SH-SY5Y (cell line): ENCODE measurements around the gene PRKCB.

Experiments
- GATA2 ChIP-seq: IDR thresholded peaks from 2 replicates; pipeline ENCODE4 v1.6.1; 2011; ENCODE audit warnings: mild to moderate bottlenecking, low read depth, low read length
- GATA3 ChIP-seq: IDR thresholded peaks from 2 replicates; pipeline ENCODE4 v1.6.1; 2011; ENCODE audit warnings: low read depth, mild to moderate bottlenecking, low read length, moderate library complexity

Gene PRKCB

DNA sequence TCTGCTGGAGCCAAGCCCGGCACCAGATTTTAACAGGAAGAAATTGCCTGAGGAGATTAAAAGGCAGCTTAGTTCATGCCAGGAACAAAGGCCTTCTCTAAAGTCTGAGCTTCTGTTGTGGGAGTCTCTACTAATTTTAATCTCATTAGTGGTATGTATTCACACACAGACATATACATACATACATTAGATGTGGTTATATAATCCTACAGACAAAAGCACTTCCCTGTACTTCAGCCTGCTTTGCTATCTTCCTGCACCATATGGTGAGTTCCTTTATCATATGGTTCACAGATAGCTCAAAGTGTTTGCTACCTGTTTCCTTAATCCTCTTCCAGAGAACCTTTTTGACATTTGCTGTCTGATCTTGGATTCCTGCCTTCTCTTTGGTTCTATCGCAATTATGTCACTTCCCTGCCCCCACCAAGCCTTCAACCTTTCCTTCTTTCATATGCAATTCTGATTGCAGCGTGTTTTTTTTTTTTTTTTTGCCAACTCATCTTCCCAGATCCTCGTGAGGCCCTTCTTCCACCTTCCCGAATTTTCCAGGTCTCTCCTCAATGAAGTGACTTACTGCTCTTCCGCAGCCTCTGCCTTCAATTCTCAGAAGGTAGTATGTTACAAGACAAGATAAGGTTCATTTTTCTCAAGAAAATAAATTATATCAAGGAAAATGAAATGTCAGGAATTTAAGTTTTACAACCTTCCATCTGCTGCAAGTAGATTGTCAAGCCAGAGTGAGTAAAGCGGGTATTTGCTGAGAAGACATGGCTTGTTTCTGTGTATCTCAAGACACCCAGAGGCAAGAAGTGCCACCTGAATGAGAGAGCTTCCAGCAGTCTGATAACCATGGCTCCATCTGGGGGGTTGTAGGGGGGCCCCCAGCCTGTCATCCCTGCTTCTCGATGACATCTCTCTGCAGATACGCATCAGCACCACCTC lies 300.1 kb downstream of the PRKCB start:
- TF ChIP-seq GATA3 (no peak), GATA2 (no peak)

DNA sequence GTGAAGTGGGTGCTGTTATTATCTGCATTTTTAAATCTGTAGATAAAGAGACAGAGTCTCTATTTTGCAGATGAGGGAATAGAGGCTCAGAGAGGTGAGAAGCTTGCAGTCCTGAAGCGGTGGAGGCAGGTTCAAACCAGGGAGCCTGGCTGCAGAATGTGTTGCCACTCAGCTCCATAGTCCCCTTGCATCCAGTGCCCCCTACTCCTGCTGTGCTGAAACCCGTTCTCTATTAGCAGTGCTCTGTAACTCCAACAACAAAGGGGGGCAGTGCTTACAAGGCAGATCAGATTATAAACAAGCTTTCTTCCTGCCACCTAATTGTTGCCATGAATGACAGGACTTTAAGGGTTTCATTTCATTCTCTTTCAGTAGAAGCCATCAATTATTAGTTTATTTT lies 302.2 kb downstream of the PRKCB start:
- TF ChIP-seq GATA3, result no peak
- no peak for TF ChIP-seq GATA2

DNA sequence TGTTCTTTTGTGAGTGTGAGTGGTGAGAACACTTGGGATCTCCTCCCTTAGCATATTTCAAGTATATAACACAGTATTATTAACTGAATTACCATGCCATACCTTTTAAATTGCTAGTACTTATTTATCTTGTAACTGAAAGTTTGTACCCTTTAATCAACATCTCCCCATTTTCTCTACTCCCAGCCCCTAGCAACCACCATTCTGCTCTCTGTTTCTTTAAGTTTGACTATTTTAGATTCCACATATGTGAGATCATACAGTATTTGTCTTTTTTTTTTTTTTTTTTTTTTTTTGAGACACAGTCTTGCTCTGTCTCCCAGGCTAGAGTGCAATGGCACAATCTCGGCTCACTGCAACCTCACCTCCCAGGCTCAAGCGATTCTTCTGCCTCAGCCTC lies 302.8 kb downstream of the PRKCB start:
- TF ChIP-seq GATA3, result no peak
- no peak for TF ChIP-seq GATA2

DNA sequence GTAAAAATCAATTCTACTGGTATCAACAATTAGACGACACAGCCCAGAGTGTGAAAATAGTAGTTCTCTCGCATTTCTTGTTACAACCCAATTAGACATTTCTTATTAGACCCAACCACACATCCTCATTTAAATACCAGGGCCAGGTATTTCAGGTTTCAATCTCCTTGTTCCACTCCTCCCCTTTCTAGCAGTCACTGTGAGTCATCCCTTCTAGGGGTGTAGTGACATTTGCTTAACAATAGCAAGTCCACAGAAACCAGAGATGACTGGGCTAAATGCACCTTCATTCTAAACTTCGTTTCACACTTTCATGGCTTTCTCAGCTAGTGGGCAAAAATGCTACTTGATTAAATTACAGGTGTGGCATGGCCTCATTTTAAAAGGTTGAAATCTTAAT lies 303.5 kb downstream of the PRKCB start:
- TF ChIP-seq GATA2 (no peak), GATA3 (no peak)

DNA sequence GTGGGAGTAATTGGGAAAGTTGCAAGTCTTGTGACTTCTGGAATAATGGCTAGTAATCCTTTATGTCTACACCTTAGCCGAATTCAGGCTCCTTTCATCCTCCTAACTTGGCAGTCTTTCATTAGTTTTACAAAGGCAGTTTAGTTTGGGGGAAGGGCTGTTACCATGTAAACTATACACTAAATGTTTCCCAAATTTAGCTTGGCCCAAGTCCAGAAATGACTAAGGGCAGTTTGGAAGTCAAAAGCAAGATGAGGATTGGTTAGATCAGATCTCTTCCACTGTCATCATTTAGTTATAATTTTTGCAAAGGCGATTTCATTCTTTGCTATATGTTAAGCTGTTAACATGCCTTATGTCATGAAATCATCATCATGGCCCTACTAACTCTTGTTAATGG lies 304.9 kb downstream of the PRKCB start:
- TF ChIP-seq GATA2, result no peak
- no peak for TF ChIP-seq GATA3

DNA sequence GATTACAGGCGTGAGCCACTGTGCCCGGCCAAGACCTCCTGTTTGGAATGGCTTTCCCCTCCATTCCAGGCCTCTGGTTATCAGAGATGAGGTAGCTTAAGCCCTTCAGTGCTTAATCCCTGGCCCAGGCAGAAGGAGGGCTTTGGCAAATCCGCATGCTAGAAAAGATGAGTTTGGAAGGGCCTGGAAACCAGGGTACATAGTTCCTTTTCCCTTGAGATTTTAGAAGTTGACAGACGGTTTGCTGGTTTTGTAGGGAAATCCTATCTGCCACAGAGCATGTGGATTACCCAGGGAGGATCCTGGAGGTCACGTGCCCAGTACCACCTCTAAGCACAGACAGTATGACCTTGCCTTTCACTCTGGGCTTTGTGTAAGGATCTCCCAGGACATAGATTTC lies 305.7 kb downstream of the PRKCB start:
- no peak for TF ChIP-seq GATA3
- TF ChIP-seq GATA2, result no peak

DNA sequence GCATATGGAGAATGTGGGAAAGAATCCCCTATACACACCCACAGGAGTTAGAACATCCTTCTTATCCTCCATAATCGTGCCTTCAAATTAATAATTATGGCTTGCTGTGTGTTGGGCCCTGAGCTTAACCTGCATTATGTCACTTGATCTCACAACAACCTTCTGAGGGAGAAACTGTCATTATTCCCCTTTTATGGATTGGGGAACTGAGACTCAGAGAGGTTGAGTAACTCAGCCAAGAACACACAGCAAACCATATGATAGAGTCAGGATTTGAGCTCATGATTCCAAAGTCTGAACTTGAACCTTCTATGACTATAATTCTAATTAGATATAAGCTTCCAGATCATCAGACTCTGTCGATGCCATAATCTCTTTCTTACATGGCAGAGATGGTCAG lies 306.1 kb downstream of the PRKCB start:
- TF ChIP-seq GATA2 (no peak), GATA3 (no peak)

DNA sequence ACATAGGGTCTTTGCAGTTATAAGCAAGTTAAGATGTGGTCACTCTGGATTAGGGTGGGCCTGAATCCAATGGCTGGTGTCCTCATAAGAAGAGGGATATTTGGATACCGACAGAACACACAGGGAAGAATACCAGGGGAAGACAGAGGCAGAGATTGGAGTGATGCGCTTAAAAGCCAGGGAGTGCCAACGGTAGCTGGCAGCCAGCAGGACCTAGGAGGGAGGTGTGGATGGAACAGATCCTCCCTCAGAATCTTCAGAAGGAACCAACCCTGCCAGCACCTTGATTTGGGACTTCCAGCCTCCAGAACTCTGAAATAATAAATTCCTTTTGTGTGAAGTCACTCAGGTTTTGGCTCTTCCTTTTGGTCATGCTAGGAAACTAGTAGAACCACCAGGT lies 310.1 kb downstream of the PRKCB start:
- TF ChIP-seq GATA2, result no peak
- TF ChIP-seq GATA3, result no peak

DNA sequence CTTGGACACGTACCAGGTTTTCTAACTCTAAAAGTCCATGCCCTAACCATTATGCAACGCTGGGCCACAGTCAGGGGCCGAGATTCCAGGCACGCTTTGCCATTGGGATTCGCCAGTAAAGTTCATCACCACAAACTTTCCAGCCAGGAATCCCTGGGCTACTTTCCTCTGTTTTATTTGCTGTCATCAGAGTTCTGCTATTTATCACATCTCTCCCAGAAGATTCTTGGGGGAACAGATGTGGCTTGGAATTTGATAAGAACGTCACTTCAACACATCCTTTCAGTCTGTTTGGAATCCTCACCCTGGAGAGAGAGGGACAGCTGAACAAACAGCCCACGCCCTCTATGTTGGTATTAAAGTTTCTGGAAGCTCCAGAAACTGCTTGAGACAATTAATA lies 310.7 kb downstream of the PRKCB start:
- TF ChIP-seq GATA2 (no peak), GATA3 (no peak)

DNA sequence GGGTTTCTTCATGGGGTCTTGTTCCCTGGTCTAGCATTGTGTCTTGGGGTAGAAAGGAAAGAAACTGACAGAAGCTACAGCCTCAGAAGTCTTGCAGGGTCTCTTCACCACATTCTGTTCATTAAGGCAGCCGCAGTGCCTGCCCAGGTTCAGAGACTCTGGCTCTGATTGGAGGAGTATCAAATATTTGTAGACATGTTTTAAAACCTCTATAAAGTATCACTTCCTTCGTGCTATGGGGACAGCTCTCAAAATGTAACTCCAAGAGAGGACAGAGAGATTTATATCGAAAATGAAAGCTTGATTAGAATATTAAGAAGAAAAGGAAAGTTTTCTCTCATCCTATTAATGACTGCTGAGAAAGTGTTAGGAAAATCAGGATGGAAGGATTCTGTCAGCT lies 313.3 kb downstream of the PRKCB start:
- TF ChIP-seq GATA2 (no peak), GATA3 (no peak)

DNA sequence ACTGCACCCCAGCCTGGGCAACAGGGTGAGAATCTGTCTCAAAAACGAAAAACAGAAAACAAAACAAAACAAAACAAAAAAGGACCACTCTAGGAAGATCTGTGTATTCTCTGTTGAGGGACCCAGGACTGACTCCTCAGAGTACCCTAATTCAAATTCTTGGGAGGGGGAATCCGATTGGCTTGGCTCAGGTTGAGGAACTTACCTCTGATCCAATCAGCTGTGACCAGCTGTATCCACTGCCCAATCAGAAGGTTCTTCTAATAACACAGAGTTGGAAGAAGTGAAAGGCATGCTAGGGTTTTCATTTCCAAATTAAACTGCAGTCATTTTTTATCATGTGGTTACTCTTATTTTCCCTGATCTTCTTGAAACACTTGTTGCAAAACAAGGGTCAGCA lies 314.5 kb downstream of the PRKCB start:
- TF ChIP-seq GATA3, result no peak
- TF ChIP-seq GATA2, result no peak

DNA sequence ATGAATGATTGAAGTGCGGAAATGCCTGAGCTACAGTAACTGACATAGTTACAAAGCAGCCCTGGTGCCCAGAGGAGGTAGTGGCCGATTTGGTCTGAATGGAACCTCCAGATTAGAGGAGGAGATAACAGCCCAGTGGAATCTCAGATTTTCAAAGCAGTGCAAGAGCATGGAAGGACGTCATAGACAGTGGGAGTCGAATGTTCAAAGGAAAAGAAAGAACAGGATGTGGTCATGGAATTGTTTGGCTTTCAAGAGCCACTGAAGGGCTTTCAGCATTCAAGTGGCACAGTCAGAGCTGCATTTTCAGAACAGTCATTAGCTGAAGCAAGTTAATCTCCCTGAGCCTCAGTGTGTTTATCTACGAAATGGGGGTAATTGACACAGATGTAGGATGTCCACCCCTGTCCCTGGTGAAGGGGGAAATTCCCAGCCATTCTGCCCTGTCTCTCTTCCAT lies 315.7 kb downstream of the PRKCB start:
- no peak for TF ChIP-seq GATA3
- TF ChIP-seq GATA2, result no peak

DNA sequence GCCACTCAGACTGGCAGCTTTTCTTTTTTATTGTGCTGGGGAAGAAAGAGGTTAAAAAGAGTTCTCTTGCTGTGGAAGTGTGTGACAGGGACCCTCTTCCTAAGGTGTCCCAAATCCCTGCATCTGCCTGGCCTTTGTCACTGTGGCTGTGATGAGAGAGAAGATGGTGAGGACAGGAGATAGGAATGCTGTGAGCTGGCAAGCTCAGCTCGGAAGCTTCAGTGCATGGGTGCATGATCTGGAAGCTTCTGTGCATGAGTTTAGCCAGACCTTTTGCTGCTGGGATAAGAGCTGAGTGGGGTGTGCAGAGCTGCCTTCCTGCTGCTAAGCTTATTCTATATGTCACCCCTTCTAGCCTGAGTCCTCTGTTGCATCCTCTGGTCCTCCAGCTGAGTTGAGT lies 317.0 kb downstream of the PRKCB start:
- TF ChIP-seq GATA3 (no peak), GATA2 (no peak)

DNA sequence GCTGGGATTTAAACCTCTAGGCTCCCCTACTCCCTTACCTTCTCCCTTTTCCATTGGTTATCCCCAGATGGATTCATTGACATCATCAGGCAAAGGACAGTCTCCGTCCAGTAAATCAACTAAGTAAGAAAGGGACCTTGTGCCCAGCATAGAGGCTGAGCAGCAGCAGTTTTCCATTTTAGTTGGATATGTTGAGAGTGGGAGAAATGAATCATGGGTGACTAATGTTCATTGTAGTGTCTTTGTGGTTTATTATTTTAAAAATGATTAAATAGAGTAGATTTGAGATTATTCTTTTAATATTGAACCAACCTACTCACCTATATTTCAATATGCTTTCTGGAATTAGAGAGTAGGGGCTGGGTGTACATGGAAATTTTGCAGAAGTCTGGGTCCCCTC lies 321.0 kb downstream of the PRKCB start:
- TF ChIP-seq GATA3 (no peak), GATA2 (no peak)

DNA sequence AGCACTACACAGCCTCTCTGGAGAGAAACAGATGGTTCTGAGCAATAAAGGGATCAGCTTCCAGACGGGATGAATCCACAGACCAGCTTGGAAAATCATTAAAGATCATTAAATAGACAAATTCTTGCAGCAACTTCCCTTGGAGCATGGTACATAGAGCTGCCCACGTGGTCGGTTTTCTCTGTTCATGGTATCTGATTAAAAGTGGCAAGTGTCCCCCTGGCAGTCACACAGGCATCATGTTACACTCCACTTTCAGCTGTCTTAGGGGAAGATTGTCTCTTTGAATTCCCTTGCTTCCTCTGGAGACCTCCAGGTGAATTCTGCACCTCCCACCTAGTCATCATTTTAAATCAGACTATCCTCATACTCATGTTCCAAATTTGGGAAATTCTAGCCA lies 328.2 kb downstream of the PRKCB start:
- no peak for TF ChIP-seq GATA2
- no peak for TF ChIP-seq GATA3

DNA sequence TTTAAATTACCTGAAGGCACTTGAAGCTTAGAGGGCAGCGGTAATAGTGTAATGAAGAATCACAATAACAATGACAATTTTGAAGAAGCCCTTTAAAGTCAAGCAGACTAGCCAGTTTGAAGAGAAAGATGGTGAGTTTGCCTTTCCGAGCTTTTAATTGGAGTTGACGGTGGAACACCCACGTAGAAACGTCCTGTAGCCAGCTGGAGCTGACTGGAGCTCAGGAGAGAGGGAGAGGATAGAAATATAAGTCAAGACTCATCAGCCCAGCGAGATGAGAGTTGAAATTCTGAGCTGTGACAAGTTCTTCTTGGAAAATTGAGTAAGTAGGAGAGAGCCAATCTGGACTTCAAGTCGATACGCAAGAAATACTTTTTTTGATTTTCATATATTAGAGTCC lies 328.6 kb downstream of the PRKCB start:
- no peak for TF ChIP-seq GATA2
- TF ChIP-seq GATA3, result no peak

DNA sequence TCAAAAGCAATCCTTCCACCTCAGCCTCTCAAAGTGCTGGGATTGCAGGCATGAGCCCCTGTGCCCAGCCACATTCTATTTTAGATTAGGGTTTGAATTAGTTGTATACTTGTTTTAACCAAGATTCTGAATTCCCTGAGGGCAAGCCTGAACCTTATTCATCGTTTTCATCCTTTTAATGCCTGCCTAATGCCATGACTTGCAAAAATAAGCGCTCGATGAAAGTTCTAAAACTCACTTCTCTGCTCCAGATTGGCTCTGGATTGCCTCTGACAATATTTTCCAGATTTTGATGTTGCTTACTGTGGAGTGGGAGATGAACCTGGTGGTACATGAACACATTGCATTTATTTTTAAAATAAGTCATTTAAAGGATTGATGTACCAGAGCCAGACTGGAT lies 329.5 kb downstream of the PRKCB start:
- TF ChIP-seq GATA2, result no peak
- no peak for TF ChIP-seq GATA3
